ENCODE results near the gene ASH1L.
A peak's percentile ranks its signal among the peaks of the same experiment; 100 is the strongest.
"Not testable (repeated sequence)": the region's sequence is repeated elsewhere in the genome, so short reads cannot be mapped to it uniquely, and the experiment has no call there.

The ASH1L gene

GRCh38 chr1:155561779-155562580 lies 623 bp downstream of the ASH1L start:
- DNase-seq = not testable (repeated sequence)

DNA sequence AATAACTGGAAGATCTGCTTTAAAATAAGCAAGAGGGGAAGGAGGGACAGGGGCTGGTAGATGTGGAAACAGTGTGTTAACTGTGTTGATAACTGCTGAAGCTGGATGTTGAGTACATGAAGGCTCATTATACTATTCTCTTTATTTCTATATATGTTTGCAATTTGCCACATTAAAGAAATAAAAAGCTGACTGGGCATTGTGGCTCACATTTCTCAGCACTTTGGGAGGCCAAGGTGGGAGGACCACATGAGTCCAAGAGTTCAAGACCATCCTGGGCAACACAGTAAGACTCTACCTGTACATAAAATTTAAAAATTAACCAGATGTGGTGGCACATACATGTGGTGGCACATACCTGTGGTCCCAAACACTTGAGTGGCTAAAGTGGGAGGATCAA lies 6.7 kb downstream of the ASH1L start:
- no peak for DNase-seq

DNA sequence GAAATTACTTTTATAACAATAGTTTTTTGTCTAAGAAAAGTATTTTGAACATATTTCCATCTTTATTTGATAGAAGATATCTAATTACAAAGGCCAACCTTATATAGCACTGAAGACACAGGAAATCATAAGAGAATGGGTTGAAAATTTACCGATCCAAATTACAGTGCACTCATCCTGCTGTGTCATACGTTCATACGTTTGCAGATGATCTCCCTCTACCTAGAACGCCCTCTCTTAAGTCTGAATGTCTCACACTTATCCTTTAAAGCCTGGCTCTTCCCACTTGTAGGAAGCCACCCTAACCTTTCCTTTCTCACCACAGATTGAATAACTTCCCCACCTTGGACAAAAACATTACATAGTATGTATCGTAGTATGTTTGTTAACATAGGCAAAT lies 9.3 kb downstream of the ASH1L start:
- DNase-seq = no peak

DNA sequence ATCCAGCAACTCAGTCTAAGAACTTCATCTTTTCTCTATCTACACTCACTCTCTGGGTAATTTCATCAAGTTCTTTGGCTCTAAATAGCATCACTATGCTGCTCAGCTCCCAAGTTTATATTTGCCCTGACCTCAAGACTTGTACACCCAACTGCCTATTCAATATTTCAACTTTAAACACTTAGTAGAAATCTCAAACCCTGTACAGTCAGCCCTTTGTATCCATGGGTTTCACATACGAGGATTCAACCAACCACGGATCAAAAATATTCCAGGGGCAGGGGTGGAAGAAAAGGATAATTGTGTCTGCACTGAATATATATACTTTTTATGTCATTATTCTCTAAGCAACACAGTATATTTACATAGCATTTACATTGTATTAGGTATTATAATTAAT lies 13.9 kb downstream of the ASH1L start:
- DNase-seq = no peak

DNA sequence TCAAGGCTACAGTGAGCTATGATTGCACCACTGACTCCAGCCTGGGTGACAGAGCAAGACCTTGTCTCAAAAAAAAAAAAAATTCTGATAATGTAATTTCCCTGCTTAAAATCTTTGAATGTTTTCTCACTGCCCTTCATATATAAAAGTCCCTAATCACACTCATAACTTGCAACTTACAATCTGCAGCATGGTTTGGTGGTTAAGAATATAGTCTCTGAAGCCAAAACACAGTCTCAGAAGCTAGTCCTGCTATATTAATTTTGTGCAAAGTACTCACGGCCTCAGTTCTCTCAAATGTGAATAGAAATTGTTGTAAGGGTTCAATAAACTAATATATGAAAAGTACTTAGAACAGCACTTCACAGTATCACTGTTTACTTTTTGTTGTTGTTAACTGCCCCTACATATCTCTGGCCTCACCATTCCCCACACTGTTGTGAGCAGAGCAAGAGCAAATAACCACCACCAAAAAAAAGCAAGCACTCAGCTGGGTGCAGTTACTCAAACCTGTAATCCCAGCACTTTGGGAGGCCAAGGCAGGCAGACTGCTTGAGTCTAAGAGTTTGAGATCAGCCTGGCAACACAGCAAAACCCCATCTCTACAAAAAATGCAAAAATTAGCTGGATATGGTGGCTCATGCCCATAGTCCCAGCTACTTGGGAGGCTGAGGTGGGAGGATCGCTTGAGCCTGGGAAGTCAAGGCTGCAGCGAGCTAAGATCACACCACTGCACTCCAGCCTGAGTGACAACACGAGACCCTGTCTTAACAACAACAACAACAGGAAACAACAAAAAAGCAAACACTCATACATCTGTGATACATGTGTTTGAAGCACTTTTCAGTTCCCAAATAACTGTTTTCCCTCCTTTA lies 22.4 kb downstream of the ASH1L start:
- DNase-seq = no peak

DNA sequence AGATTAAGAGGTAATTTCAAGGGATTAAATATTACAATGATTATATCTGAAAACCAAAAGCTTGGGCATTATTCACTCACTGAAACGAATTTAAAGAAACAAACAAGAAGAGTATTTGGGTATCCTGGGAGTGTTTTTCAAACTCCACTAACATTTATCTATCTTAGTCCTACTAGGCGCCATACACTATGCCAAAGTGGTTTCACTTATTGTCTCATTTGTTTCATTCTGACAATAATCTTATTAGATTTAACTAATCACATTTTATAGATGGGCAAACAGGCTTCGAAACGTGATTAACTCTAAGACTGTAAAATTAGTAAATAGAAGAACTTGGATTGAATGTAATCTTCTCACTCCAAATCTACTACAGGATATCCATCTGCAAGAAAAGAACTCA lies 25.4 kb downstream of the ASH1L start:
- no peak for DNase-seq

DNA sequence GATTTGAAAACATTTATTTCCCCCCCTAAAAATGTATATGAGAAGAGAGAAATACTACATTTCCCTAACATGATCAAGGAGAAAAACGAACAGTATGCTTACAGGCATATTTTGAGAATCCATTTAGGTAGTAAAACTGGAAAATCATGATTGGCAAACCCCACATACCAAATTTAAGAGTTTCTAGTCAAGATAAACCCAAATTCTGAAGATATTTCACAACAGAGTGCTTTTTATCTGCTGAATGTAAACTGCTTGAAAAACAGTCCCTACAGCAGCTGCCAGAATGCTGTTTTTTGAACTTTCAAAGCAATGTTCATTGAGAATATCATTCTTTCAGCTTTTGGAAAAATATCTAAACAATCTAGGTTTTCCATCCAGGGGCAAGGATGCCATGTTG lies 31.0 kb downstream of the ASH1L start:
- no peak for DNase-seq

DNA sequence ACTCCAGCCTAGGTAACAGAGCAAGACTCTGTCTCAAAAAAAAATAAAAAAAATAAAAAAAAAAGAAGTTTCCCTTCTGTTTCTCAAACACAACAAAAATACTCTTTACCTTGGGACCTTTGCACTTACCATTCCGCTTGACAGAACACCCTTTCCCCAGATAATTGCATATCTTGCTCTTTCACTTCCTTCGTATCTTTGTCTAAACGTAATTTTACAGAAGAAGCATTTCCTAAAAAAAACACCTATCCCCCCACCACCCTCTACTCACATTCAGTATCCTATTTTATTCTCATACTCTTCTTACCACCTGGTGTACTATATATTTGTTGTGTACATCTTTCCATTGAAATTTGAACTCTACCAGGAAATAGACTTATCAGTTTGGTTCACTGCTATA lies 32.7 kb downstream of the ASH1L start:
- DNase-seq = no peak

DNA sequence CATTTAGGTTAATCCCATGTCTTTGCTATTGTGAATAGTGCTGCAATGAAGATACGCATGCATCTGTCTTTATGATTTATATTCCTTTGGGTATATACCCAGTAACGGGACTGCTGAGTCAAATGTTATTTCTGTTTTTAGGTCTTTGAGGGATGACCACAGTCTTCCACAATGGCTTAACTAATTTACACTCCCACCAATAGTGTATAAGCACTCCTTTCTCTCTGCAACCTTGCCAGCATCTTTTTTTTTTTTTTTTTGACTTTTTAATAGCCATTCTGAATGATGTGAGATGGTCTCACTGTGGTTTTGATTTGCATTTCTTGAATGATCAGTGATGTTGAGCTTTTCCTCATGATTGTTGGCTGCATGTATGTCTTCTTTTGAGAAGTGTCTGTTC lies 33.5 kb downstream of the ASH1L start:
- DNase-seq = no peak

GRCh38 chr1:155527677-155528076 lies 34.9 kb downstream of the ASH1L start:
- no peak for DNase-seq

GRCh38 chr1:155526356-155526755 lies 36.2 kb downstream of the ASH1L start:
- no peak for DNase-seq

- DNase-seq = no peak
These were observed 40.5 kb downstream of the ASH1L start for GRCh38 chr1:155522069-155522468.

DNA sequence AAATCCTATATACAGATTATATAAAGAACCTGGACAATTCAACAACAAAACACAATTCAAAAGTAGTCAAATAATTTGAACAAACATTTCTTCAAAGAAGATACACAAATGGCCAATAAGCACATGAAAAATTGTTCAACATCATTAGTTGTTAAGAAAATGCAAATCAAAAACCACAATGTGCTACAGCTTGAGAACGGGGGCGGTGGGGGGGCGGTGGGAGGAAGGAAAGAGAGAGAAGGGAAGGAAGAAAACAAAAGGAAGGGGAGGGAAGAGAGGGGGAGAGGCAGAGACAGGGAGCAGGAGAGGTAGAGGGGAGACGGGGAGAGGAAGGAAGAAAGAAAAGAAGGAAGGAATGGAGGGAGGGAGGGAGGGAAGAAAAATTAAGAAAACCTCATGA lies 44.1 kb downstream of the ASH1L start:
- DNase-seq = no peak

DNA sequence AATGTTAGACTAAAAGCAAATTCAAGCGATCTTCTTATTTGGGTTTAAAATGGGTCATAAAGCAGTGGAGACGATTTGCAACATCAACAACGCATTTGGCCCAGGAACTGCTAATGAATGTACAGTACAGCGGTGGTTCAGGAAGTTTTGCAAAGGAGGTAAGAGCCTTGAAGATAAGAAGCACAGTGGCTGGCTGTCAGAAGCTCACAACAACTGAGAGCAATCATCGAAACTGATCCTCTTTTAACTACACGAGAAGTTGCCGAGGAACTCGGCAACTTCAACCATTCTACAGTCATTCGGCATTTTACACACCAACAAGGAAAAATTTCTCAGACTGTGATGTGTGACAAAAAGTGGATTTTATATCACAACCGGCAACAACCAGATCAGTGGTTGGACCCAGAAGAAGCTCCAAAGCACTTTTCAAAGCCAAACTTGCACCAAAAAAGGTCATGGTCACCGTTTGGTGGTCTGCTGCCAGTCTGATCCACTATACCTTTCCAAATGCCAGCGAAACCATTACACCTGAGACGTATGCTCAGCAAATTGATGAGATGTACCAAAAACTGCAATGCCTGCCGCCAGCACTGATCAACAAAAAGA lies 47.9 kb downstream of the ASH1L start:
- DNase-seq = no peak

DNA sequence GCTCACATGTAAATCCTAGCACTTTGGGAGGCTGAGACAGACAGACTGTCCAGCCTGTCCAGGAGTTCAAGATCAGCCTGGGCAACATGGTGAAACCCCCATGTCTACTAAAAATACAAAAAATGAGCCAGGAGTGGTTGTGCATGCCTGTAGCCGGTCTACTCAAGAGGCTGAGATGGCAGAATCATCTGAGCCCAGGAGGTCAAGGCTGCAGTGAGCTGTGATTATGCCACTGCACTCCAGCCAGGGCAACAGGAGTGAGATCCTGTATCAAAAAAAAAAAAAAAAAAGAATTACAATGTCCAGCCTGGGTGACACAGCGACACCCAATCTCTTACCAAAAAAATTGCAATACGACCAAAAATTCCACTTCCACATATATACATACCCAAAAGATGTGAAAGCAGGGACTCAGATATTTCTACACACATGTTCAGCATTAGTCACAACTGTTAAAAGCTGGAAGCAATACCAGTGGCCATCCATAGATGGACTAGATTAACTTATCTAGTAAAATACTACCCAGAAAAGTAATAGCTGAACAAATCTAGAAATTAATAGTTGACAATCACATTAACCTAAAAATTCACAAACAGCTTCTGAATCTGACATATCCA lies 49.2 kb downstream of the ASH1L start:
- DNase-seq = no peak

DNA sequence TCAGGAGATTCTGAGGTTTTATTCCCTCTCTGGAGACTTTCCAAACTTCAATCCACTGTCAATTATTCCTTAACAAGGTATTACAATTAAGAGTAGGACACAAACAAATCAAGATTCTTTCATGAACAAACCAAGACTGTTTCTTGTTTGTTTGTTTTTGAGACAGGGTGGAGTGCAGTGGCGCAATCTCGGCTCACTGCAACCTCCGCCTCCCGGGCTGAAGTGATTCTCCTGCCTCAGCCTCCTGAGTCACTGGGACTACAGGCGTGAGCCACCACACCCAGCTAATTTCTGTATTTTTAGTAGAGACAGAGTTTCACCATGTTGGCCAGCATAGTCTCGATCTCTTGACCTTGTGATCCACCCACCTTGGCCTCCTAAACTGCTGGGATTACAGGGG lies 51.2 kb downstream of the ASH1L start:
- DNase-seq = not testable (repeated sequence)

DNA sequence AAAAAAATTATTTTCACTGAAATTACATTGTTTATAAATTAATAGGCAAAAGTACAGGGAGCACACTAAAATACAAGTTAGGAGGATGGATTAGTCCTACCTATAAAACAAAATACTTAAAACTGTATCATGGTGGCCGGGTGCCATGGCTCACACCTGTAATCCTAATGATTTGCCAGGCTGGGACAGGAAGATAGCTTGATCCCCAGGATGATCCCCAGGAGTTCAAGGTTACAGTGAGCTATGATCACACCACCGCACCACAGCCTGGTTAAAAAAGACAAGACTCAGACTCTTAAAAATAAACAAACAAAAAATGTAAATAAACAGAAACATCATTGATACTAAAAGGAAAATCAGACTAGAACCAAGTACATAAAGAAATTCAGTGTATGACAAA lies 53.5 kb downstream of the ASH1L start:
- no peak for DNase-seq

GRCh38 chr1:155507945-155508344 lies 54.7 kb downstream of the ASH1L start:
- DNase-seq = no peak

DNA sequence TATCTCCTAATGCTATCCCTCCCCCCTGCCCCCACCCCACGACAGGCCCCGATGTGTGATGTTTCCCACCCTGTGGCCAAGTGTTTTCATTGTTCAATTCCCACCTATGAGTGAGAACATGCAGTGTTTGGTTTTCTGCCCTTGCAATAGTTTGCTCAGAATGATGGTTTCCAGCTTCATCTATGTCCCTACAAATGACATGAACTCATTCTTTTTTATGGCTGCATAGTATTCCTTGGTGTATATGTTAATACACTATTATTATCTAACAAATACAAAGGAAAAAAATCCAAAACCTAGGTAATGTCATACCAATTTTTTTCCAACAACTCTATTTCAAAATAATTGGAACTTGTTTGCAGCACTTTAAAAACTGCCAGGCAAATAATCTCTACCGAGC lies 56.6 kb downstream of the ASH1L start:
- not testable (repeated sequence) for DNase-seq

- DNase-seq = no peak
These were observed 58.4 kb downstream of the ASH1L start for GRCh38 chr1:155504207-155504606.

GRCh38 chr1:155499953-155500639 lies 62.5 kb downstream of the ASH1L start:
- DNase-seq = peak; percentile 44

GRCh38 chr1:155499263-155499662 lies 63.3 kb downstream of the ASH1L start:
- no peak for DNase-seq

GRCh38 chr1:155493595-155493994 lies 69.0 kb downstream of the ASH1L start:
- not testable (repeated sequence) for DNase-seq
